Neuronal stem cell (in vitro differentiated cells): ENCODE results near the gene SERPINA4.

Experiments used
- DNase-seq: peaks from one replicate; pipeline ENCODE4 v3.0.0-alpha.2; 2013; ENCODE audit warnings: low spot score
- H2AFZ ChIP-seq: one replicate; pipeline ENCODE4 v1.6.1; 2013; ENCODE audit warnings: mild to moderate bottlenecking, low read length, inconsistent platforms
- H2AK5ac ChIP-seq: 2 replicates; pipeline ENCODE4 v1.6.1; 2013; ENCODE audit warnings: low read depth, mild to moderate bottlenecking, inconsistent platforms, low read length, moderate library complexity, mixed read lengths
- H2BK120ac ChIP-seq: 2 replicates; pipeline ENCODE4 v1.6.1; 2013; ENCODE audit warnings: low read depth, mild to moderate bottlenecking, inconsistent platforms, low read length, moderate library complexity, mixed read lengths
- H2BK12ac ChIP-seq: one replicate; pipeline ENCODE4 v1.6.1; 2013; ENCODE audit warnings: low read length, inconsistent platforms
- H2BK15ac ChIP-seq: 2 replicates; pipeline ENCODE4 v1.6.1; 2013; ENCODE audit warnings: mild to moderate bottlenecking, low read length, inconsistent platforms, mixed read lengths
- H2BK5ac ChIP-seq: one replicate; pipeline ENCODE4 v1.6.1; 2013; ENCODE audit warnings: inconsistent platforms, mild to moderate bottlenecking, low read length, moderate library complexity
- H3K14ac ChIP-seq: one replicate; pipeline ENCODE4 v1.6.1; 2013; ENCODE audit warnings: low read length, inconsistent platforms
- H3K18ac ChIP-seq: 2 replicates; pipeline ENCODE4 v1.6.1; 2013; ENCODE audit warnings: low read length, inconsistent platforms
- H3K23ac ChIP-seq: 2 replicates; pipeline ENCODE4 v1.6.1; 2013; ENCODE audit warnings: low read depth, mild to moderate bottlenecking, mixed read lengths, low read length, inconsistent platforms; ENCODE audit not compliant: poor library complexity
- H3K27ac ChIP-seq: replicated peaks from 3 replicates; pipeline ENCODE4 v1.5.1; 2013; ENCODE audit warnings: low read length, inconsistent platforms
- H3K27me3 ChIP-seq, 3 experiments: 2 replicates each; pipeline ENCODE4 v1.6.1; 2013; ENCODE audit warnings: low read length in 3 of 3, mild to moderate bottlenecking in 2 of 3, inconsistent platforms in 1 of 3, low read depth in 1 of 3, mixed read lengths in 1 of 3, moderate library complexity in 1 of 3; ENCODE audit not compliant: control insufficient read depth in 3 of 3, insufficient read depth in 3 of 3
- H3K36me3 ChIP-seq, 2 donors: replicated peaks in 1 of 2; 2 replicates each; pipeline ENCODE4 v1.6.1; 2013; ENCODE audit warnings: low read length in 2 of 2; ENCODE audit not compliant: control insufficient read depth in 2 of 2, insufficient read depth in 2 of 2
- H3K4ac ChIP-seq: 2 replicates; pipeline ENCODE4 v1.6.1; 2013; ENCODE audit warnings: inconsistent platforms, mild to moderate bottlenecking, low read length, moderate library complexity
- H3K4me1 ChIP-seq, 2 donors: 1 replicate in 1 of 2; 2 replicates in 1 of 2; pipeline ENCODE4 v1.6.1; 2013; ENCODE audit warnings: low read length in 2 of 2, low read depth in 1 of 2; ENCODE audit not compliant: control insufficient read depth in 2 of 2, insufficient read depth in 1 of 2
- H3K4me2 ChIP-seq: one replicate; pipeline ENCODE4 v1.6.1; 2013; ENCODE audit warnings: mild to moderate bottlenecking, low read length, inconsistent platforms; ENCODE audit not compliant: insufficient read depth, poor library complexity, severe bottlenecking
- H3K4me3 ChIP-seq, 2 donors: 2 replicates each; pipeline ENCODE4 v1.5.1; 2013; ENCODE audit warnings: low read length in 2 of 2, mild to moderate bottlenecking in 2 of 2, inconsistent platforms in 1 of 2, moderate library complexity in 1 of 2
- H3K79me1 ChIP-seq: one replicate; pipeline ENCODE4 v1.6.1; 2013; ENCODE audit warnings: low read depth, mild to moderate bottlenecking, inconsistent platforms, low read length, moderate library complexity
- H3K9ac ChIP-seq: one replicate; pipeline ENCODE4 v1.6.1; 2013; ENCODE audit warnings: mild to moderate bottlenecking, low read depth, low read length, inconsistent platforms; ENCODE audit not compliant: poor library complexity
- H3K9me3 ChIP-seq, 2 donors: replicated peaks in 1 of 2; 2 replicates each; pipeline versions ENCODE3 to v1.6.1; 2013; ENCODE audit warnings: low read length in 2 of 2, mild to moderate bottlenecking in 2 of 2, inconsistent platforms in 1 of 2, low read depth in 1 of 2, mixed read lengths in 1 of 2, moderate library complexity in 1 of 2; ENCODE audit not compliant: control insufficient read depth in 2 of 2, insufficient read depth in 1 of 2
- H4K8ac ChIP-seq: one replicate; pipeline ENCODE4 v1.6.1; 2013; ENCODE audit warnings: low read depth, mild to moderate bottlenecking, inconsistent platforms, low read length, moderate library complexity
- H4K91ac ChIP-seq: one replicate; pipeline ENCODE4 v1.6.1; 2013; ENCODE audit warnings: low read length, low read depth, mild to moderate bottlenecking, inconsistent platforms; ENCODE audit not compliant: poor library complexity
- WGBS, 2 donors: extraction: QIAGEN DNeasy Blood & Tissue Kit; methylation state at CpG; one replicate each; pipeline ENCODE4 v1.1.7; 2013; ENCODE audit warnings: missing lambda C conversion rate in 2 of 2, mixed read lengths in 1 of 2; ENCODE audit not compliant: insufficient read length in 2 of 2, insufficient replicate concordance in 1 of 2; ENCODE audit errors: extremely low coverage in 2 of 2; 5-methylcytosine and 5-hydroxymethylcytosine counted together

Gene SERPINA4

DNA sequence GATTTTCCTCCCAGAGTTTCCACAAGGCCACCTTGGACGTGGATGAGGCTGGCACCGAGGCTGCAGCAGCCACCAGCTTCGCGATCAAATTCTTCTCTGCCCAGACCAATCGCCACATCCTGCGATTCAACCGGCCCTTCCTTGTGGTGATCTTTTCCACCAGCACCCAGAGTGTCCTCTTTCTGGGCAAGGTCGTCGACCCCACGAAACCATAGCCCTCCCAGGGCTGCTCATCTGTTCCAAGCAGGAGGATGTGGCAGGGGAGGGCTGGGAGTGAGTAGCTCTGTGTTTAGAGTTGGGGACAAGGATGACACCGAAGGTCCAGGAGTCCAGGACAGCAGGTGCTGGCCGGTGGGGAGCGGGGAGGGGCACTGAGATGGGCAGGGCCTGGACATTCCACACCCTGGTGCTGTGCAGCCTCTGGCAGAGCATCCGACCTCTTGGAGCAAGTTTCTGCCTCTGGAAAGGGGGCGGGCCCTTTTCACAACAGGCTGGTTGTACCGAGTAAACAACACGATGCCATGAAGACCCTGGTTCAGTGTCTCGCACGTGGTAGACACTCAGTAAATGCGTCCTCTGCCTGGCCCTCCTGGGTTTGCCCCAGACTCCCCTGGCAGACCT, 8.2 kb downstream of the SERPINA4 start:
- H3K4me2 ChIP-seq: no peak overlapping the region
- H3K14ac ChIP-seq: no peak overlapping the region
- no peak overlapping the region for H2BK5ac ChIP-seq
- no peak overlapping the region for H3K9ac ChIP-seq
- no peak overlapping the region for H4K8ac ChIP-seq
- no peak overlapping the region for H3K27ac ChIP-seq
- H3K4ac ChIP-seq: no peak overlapping the region
- H2BK120ac ChIP-seq: no peak overlapping the region
- no peaks in the 10 kb centered on the region for H3K36me3 ChIP-seq
- H3K79me1 ChIP-seq: no peaks in the 10 kb centered on the region
- H3K4me3 ChIP-seq: no peak overlapping the region
- no peak overlapping the region for H3K18ac ChIP-seq
- no peak overlapping the region for H2BK15ac ChIP-seq
- no peak overlapping the region for H4K91ac ChIP-seq
- no peaks in the 10 kb centered on the region for H3K27me3 ChIP-seq
- H2AFZ ChIP-seq: no peak overlapping the region
- H3K9me3 ChIP-seq: no peaks in the 10 kb centered on the region
- DNase-seq: no peak
- H2BK12ac ChIP-seq: no peak overlapping the region
- H2AK5ac ChIP-seq: no peak overlapping the region
- H3K23ac ChIP-seq: no peak overlapping the region
- H3K4me1 ChIP-seq: no peaks in the 10 kb centered on the region
- no CpG with 5 or more reads among the region's 20 CpGs for WGBS, 2 donors

DNA sequence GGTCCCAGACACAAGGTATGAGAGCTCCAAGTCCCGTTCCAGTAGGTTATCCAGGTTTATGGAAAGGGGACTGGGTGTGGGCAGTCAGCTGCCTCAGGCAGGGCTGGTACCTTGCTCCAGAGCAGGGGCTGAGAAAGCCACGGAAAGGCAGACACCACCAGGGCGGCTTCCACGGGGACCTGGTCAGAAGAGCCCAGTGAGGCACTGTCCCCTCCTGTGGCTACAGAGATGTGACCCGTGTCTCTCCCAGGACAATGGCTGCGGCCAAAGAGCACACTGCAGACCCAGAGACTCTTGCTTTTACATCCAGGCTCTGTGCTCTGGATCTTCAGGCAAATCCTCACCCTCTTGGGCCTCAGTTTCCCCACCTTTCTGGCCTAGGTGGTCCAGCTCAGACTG, 8.8 kb downstream of the SERPINA4 start:
- no peak overlapping the region for H2AK5ac ChIP-seq
- no CpG with 5 or more reads among the region's 6 CpGs for WGBS, 2 donors
- no peak overlapping the region for H2BK120ac ChIP-seq
- no peak overlapping the region for H2BK15ac ChIP-seq
- H3K4me2 ChIP-seq: no peak overlapping the region
- H3K23ac ChIP-seq: no peak overlapping the region
- no peak overlapping the region for H3K9ac ChIP-seq
- H4K8ac ChIP-seq: no peak overlapping the region
- H2AFZ ChIP-seq: no peak overlapping the region
- no peaks in the 10 kb centered on the region for H3K79me1 ChIP-seq
- H3K36me3 ChIP-seq: no peaks in the 10 kb centered on the region
- no peak overlapping the region for H3K27ac ChIP-seq
- H3K9me3 ChIP-seq: no peaks in the 10 kb centered on the region
- H3K4ac ChIP-seq: no peak overlapping the region
- no peak overlapping the region for H2BK5ac ChIP-seq
- no peak overlapping the region for H4K91ac ChIP-seq
- no peak overlapping the region for H3K4me3 ChIP-seq
- no peaks in the 10 kb centered on the region for H3K4me1 ChIP-seq
- H3K14ac ChIP-seq: no peak overlapping the region
- no peak overlapping the region for H3K18ac ChIP-seq
- no peak for DNase-seq
- H2BK12ac ChIP-seq: no peak overlapping the region
- H3K27me3 ChIP-seq: no peaks in the 10 kb centered on the region

DNA sequence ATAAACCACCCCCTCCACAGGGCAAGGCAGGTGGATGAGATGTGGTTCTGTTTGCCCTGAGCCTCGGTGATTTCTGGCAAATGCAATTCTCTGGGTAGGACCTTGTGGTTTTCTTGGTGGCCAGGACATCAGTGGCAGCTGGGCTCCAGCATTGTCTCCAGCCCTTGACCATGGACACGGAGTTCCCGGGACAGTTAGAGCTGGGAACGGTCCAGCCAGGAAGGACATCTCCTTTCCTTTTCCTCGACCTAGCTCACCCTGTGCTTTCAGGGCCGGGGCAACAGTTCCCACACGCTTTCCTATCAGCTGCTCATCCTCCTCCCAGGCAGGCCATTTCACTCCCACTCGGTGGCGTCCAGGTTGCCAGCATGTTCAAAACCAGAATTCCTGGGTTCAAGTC, 9.2 kb downstream of the SERPINA4 start:
- Histone ChIP-seq H4K91ac (no peak overlapping the region), H3K4me3 (no peak overlapping the region), H3K4me1 (no peaks in the 10 kb centered on the region), H2BK5ac (no peak overlapping the region), H3K36me3 (no peaks in the 10 kb centered on the region), H4K8ac (no peak overlapping the region), H3K9me3 (no peaks in the 10 kb centered on the region), H3K27me3 (no peaks in the 10 kb centered on the region), H2BK15ac (no peak overlapping the region), H2BK12ac (no peak overlapping the region), H2AK5ac (no peak overlapping the region), H3K14ac (no peak overlapping the region), H3K9ac (no peak overlapping the region), H3K4ac (no peak overlapping the region), H3K18ac (no peak overlapping the region), H3K79me1 (no peaks in the 10 kb centered on the region), H3K23ac (no peak overlapping the region), H3K27ac (no peak overlapping the region), H2AFZ (no peak overlapping the region), H3K4me2 (no peak overlapping the region), H2BK120ac (no peak overlapping the region)
- no peak for DNase-seq
- WGBS, 2 donors: no CpG with 5 or more reads among the region's 9 CpGs

DNA sequence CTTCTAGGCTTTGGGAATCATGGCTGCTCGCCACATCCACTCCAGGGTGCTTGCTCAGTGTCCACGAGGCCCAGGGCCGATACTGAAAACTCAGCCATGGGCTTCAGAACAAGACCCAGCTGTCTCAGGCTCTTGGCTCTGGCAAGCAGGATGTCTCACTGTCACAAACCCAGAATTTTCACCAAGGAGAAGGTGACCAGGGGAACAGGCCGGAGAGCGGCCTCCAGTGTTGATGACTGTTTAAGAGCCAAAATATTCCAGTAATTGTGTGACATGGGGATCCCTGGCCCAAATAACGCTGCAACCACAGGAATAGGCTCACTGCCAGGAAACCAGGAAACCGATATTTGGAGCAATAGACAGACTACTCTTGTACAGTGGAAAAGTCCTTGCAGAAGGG, 10.2 kb downstream of the SERPINA4 start:
- Histone ChIP-seq H3K36me3 (no peaks in the 10 kb centered on the region), H3K4me2 (no peak overlapping the region), H3K4ac (no peak overlapping the region), H2AK5ac (no peak overlapping the region), H4K8ac (no peak overlapping the region), H2BK5ac (no peak overlapping the region), H3K18ac (peak overlapping the region; percentile 29), H3K9ac (no peak overlapping the region), H4K91ac (no peak overlapping the region), H3K4me3 (no peak overlapping the region), H3K9me3 (peaks cover 0 to 2% of the 10 kb centered on the region in 2 donors), H2BK120ac (no peak overlapping the region), H3K14ac (no peak overlapping the region), H3K27ac (no peak overlapping the region), H3K4me1 (no peaks in the 10 kb centered on the region), H3K79me1 (no peaks in the 10 kb centered on the region), H3K27me3 (no peaks in the 10 kb centered on the region), H2BK15ac (no peak overlapping the region), H3K23ac (no peak overlapping the region), H2BK12ac (no peak overlapping the region), H2AFZ (no peak overlapping the region)
- no CpG with 5 or more reads among the region's 7 CpGs for WGBS, 2 donors
- no peak for DNase-seq
